CD14-positive monocyte (primary cell): ENCODE measurements around the gene SLC28A1. TPM values are rescaled to one million over a fixed set of nuclear protein-coding genes. Genes with fewer than 3 reads are reported as not detected.
A peak's percentile ranks its signal among the peaks of the same experiment; 100 is the strongest.

Source experiments
- DNase-seq, 3 donors: peaks; one replicate each; pipeline ENCODE4 v3.0.0-alpha.2; 2011 to 2022
- H2AFZ ChIP-seq: 2 replicates; pipeline ENCODE4 v1.6.0; 2012; ENCODE audit warnings: mild to moderate bottlenecking, low read depth, low read length, inconsistent platforms; ENCODE audit not compliant: insufficient read depth, poor library complexity, severe bottlenecking
- H3K27ac ChIP-seq, 2 donors: 1 replicate in 1 of 2; 2 replicates in 1 of 2; pipeline ENCODE4 v1.5.1; 2012 to 2013; ENCODE audit warnings: low read length in 2 of 2, control low read depth in 1 of 2, inconsistent platforms in 1 of 2, low read depth in 1 of 2, mild to moderate bottlenecking in 1 of 2
- H3K27me3 ChIP-seq, 2 donors: one replicate each; pipeline versions ENCODE4 v1.6.0 to v1.6.1; 2011 to 2013; ENCODE audit warnings: low read length in 2 of 2; ENCODE audit not compliant: control insufficient read depth in 2 of 2, insufficient read depth in 2 of 2
- H3K36me3 ChIP-seq, 2 donors: replicated peaks in 1 of 2; 1 replicate in 1 of 2; 2 replicates in 1 of 2; pipeline versions ENCODE4 v1.5.1 to v1.6.1; 2012 to 2013; ENCODE audit warnings: low read length in 2 of 2, control low read depth in 1 of 2, inconsistent platforms in 1 of 2, mild to moderate bottlenecking in 1 of 2; ENCODE audit not compliant: insufficient read depth in 2 of 2, control insufficient read depth in 1 of 2
- H3K4me1 ChIP-seq, 2 donors: 1 replicate in 1 of 2; 2 replicates in 1 of 2; pipeline versions ENCODE4 v1.5.1 to v1.6.1; 2012 to 2013; ENCODE audit warnings: low read length in 2 of 2, control low read depth in 1 of 2, inconsistent platforms in 1 of 2, mild to moderate bottlenecking in 1 of 2, moderate library complexity in 1 of 2; ENCODE audit not compliant: insufficient read depth in 2 of 2, control insufficient read depth in 1 of 2
- H3K4me2 ChIP-seq: replicated peaks from 2 replicates; pipeline ENCODE3; 2012; ENCODE audit warnings: low read length, moderate library complexity, mild to moderate bottlenecking; ENCODE audit not compliant: poor library complexity, severe bottlenecking; ENCODE audit errors: extremely low read depth
- H3K4me3 ChIP-seq, 3 experiments: fragments of 200-600 bp in 1 of 3; sonication (generic) in 1 of 3; replicated peaks in 1 of 3; 1 replicate in 2 of 3; 2 replicates in 1 of 3; pipeline ENCODE4 v1.5.1; 2011 to 2013; ENCODE audit warnings: low read length in 3 of 3, mild to moderate bottlenecking in 3 of 3, control low read depth in 2 of 3, low read depth in 2 of 3, inconsistent platforms in 1 of 3, moderate library complexity in 1 of 3
- H3K79me2 ChIP-seq: 2 replicates; pipeline ENCODE4 v1.6.0; 2012; ENCODE audit warnings: mild to moderate bottlenecking, control low read depth, inconsistent platforms, low read length, moderate library complexity; ENCODE audit not compliant: insufficient read depth
- H3K9ac ChIP-seq: 2 replicates; pipeline ENCODE4 v1.6.0; 2017; ENCODE audit warnings: low read length, mild to moderate bottlenecking; ENCODE audit not compliant: insufficient read depth, poor library complexity, severe bottlenecking
- H3K9me3 ChIP-seq, 2 donors: replicated peaks in 1 of 2; 1 replicate in 1 of 2; 2 replicates in 1 of 2; pipeline versions ENCODE4 v1.5.1 to v1.6.1; 2012 to 2013; ENCODE audit warnings: low read length in 2 of 2, control low read depth in 1 of 2; ENCODE audit not compliant: control insufficient read depth in 1 of 2, insufficient read depth in 1 of 2
- H4K20me1 ChIP-seq: 2 replicates; pipeline ENCODE4 v1.6.0; 2012; ENCODE audit warnings: mild to moderate bottlenecking, low read length, control low read depth, moderate library complexity; ENCODE audit not compliant: insufficient read depth
- H3K27ac Mint-ChIP-seq, 7 donors: one replicate each; pipeline ENCODE4 v1.8.0; 2020; ENCODE audit warnings: mild to moderate bottlenecking in 7 of 7, mixed read lengths in 7 of 7, moderate library complexity in 6 of 7, inconsistent platforms in 2 of 7
- H3K27me3 Mint-ChIP-seq, 3 donors: one replicate each; pipeline ENCODE4 v1.8.0; 2021 to 2022; ENCODE audit warnings: low read depth in 3 of 3, mild to moderate bottlenecking in 3 of 3, mixed read lengths in 3 of 3, moderate library complexity in 3 of 3, inconsistent platforms in 1 of 3
- H3K36me3 Mint-ChIP-seq, 2 donors: one replicate each; pipeline ENCODE4 v1.8.0; 2020; ENCODE audit warnings: mixed read lengths in 2 of 2, inconsistent platforms in 1 of 2, mild to moderate bottlenecking in 1 of 2
- H3K4me1 Mint-ChIP-seq: one replicate; pipeline ENCODE4 v1.8.0; 2020; ENCODE audit warnings: mild to moderate bottlenecking, mixed read lengths
- H3K4me3 Mint-ChIP-seq, 2 donors: one replicate each; pipeline ENCODE4 v1.8.0; 2020; ENCODE audit warnings: mild to moderate bottlenecking in 2 of 2, mixed read lengths in 2 of 2, moderate library complexity in 1 of 2
- H3K9me3 Mint-ChIP-seq, 7 donors: one replicate each; pipeline ENCODE4 v1.8.0; 2020 to 2022; ENCODE audit warnings: mixed read lengths in 7 of 7, mild to moderate bottlenecking in 6 of 7, moderate library complexity in 6 of 7, inconsistent platforms in 2 of 7
- CTCF ChIP-seq: fragments of 200-600 bp; IDR thresholded peaks from one replicate; pipeline ENCODE4 v1.8.0; 2022; ENCODE audit warnings: antibody characterized with exemption, mild to moderate bottlenecking
- WGBS: methylation state at CpG from one replicate; pipeline ENCODE4 v1.1.5; 2013; ENCODE audit warnings: missing lambda C conversion rate; ENCODE audit not compliant: insufficient coverage; 5-methylcytosine and 5-hydroxymethylcytosine counted together
- intact Hi-C, 2 donors: fragments of 100-400 bp; cut with micrococcal nuclease; formaldehyde crosslinking; loops; one replicate each; pipeline versions ENCODE4 v1.15.0 to v1.15.1; 2023
- polyA plus RNA-seq, 3 donors: library from polyadenylated mRNA; depleted of rRNA in 1 of 3; unstranded in 2 of 3; stranded (reverse) in 1 of 3; fragments of 300-500 nt in 2 of 3; fragments of >200 nt in 1 of 3; fragmentation: Illumina TruSeq in 2 of 3; gene quantifications; 1 replicate in 2 of 3; 2 replicates in 1 of 3; pipeline ENCODE4 v1.2.3, GENCODE V29; 2012 to 2021

SLC28A1 gene
- polyA plus RNA-seq, 3 donors = not detected

GRCh38 chr15:84861781-84862180, 22.7 kb upstream of the SLC28A1 start:
- Histone ChIP-seq H3K79me2 (no peaks in the 10 kb centered on the region), H3K27ac (no peak overlapping the region), H3K4me3 (no peak overlapping the region), H3K4me2 (no peak overlapping the region), H3K9me3 (no peaks in the 10 kb centered on the region), H3K9ac (no peak overlapping the region), H4K20me1 (no peaks in the 10 kb centered on the region), H2AFZ (no peak overlapping the region), H3K27me3 (no peaks in the 10 kb centered on the region), H3K36me3 (no peaks in the 10 kb centered on the region), H3K4me1 (no peaks in the 10 kb centered on the region)
- no peak overlapping the region for H3K4me3 Mint-ChIP-seq
- no peak for TF ChIP-seq CTCF
- H3K4me1 Mint-ChIP-seq = no peaks in the 10 kb centered on the region
- 100% methylated on average over 1 of the region's 3 CpGs for WGBS
- no peaks in the 10 kb centered on the region for H3K9me3 Mint-ChIP-seq
- no peak for DNase-seq
- intact Hi-C loops = no loop called here
- no peak overlapping the region for H3K27ac Mint-ChIP-seq
- no peaks in the 10 kb centered on the region for H3K36me3 Mint-ChIP-seq
- H3K27me3 Mint-ChIP-seq = peaks cover 0 to 2% (median 0%) of the 10 kb centered on the region in 3 donors

GRCh38 chr15:84862214-84862975, 22.1 kb upstream of the SLC28A1 start:
- no peaks in the 10 kb centered on the region for H3K36me3 ChIP-seq
- no peaks in the 10 kb centered on the region for H3K79me2 ChIP-seq
- intact Hi-C loops = no loop called here
- no peaks in the 10 kb centered on the region for H3K36me3 Mint-ChIP-seq
- no peak overlapping the region for H3K4me3 Mint-ChIP-seq
- H3K27me3 Mint-ChIP-seq = peaks cover 0 to 2% (median 0%) of the 10 kb centered on the region in 3 donors
- no peaks in the 10 kb centered on the region for H3K27me3 ChIP-seq
- H2AFZ ChIP-seq = no peak overlapping the region
- H3K9ac ChIP-seq = no peak overlapping the region
- H3K4me1 ChIP-seq = no peaks in the 10 kb centered on the region
- no peak overlapping the region for H3K4me3 ChIP-seq
- H3K9me3 Mint-ChIP-seq = no peaks in the 10 kb centered on the region
- TF ChIP-seq CTCF = no peak
- H3K27ac ChIP-seq = no peak overlapping the region
- H3K27ac Mint-ChIP-seq = peak overlapping the region in 1 of 7 donors; percentile 50
- no peaks in the 10 kb centered on the region for H3K9me3 ChIP-seq
- no peaks in the 10 kb centered on the region for H4K20me1 ChIP-seq
- DNase-seq = no peak
- WGBS = 97% methylated on average over 14 of the region's 17 CpGs
- no peaks in the 10 kb centered on the region for H3K4me1 Mint-ChIP-seq
- no peak overlapping the region for H3K4me2 ChIP-seq
